Frontal cortex (tissue), 4 donors: ENCODE results near the gene JPH3. TPM values are rescaled to one million over a fixed set of nuclear protein-coding genes. Genes with fewer than 3 reads are reported as not detected.
"Not testable (repeated sequence)": the region's sequence is repeated elsewhere in the genome, so short reads cannot be mapped to it uniquely, and the experiment has no call there.

Source experiments
- DNase-seq, 2 donors: peaks; one replicate each; pipeline ENCODE4 v3.0.0; 2012; ENCODE audit warnings: low spot score in 2 of 2
- FAIRE-seq: peaks from 2 replicates; lab custom pipeline; 2012; peaks lifted over from hg19 to GRCh38; lab: Jason Lieb, UNC
- total RNA-seq: library from RNA; depleted of rRNA; stranded (reverse); fragments of >200 nt; gene quantifications from one replicate; pipeline ENCODE4 v1.2.3, GENCODE V29; 2014
- donor health status: control.
- donor health status: control.
- donor health status: control.

The JPH3 gene
- total RNA-seq, 1 donor from 2014 or later, result 48.1 TPM

- DNase-seq (peak; percentile 86 to 89), FAIRE-seq (no peak)
Observed at GRCh38 chr16:87723226-87723623, 120.9 kb downstream of the JPH3 start.

GRCh38 chr16:87724490-87725291 lies 122.4 kb downstream of the JPH3 start:
- FAIRE-seq, result no peak
- DNase-seq, result no peak

- DNase-seq, result no peak
- no peak for FAIRE-seq
Observed at GRCh38 chr16:87725596-87726235, 123.4 kb downstream of the JPH3 start.

- FAIRE-seq, DNase-seq: not testable (repeated sequence)
Observed at GRCh38 chr16:87726577-87726976, 124.3 kb downstream of the JPH3 start.

- FAIRE-seq (no peak), DNase-seq (no peak)
Observed at GRCh38 chr16:87727346-87727745, 125.0 kb downstream of the JPH3 start.

- FAIRE-seq (no peak), DNase-seq (no peak)
Observed at GRCh38 chr16:87728026-87728425, 125.7 kb downstream of the JPH3 start.

- FAIRE-seq (no peak), DNase-seq (no peak)
Observed at GRCh38 chr16:87729266-87729954, 127.1 kb downstream of the JPH3 start.

GRCh38 chr16:87731607-87732006 lies 129.3 kb downstream of the JPH3 start:
- no peak for DNase-seq
- no peak for FAIRE-seq

- FAIRE-seq, result no peak
- DNase-seq, result no peak
Observed at GRCh38 chr16:87733190-87733589, 130.9 kb downstream of the JPH3 start.

GRCh38 chr16:87734644-87735043 lies 132.3 kb downstream of the JPH3 start:
- no peak for FAIRE-seq
- DNase-seq, result no peak

- FAIRE-seq, result no peak
- DNase-seq, result no peak
Observed at GRCh38 chr16:87735270-87736007, 133.1 kb downstream of the JPH3 start.

GRCh38 chr16:87736008-87736382 lies 133.7 kb downstream of the JPH3 start:
- DNase-seq (no peak), FAIRE-seq (no peak)

- DNase-seq, result no peak
- no peak for FAIRE-seq
Observed at GRCh38 chr16:87739801-87740200, 137.5 kb downstream of the JPH3 start.

GRCh38 chr16:87740441-87740840 lies 138.1 kb downstream of the JPH3 start:
- FAIRE-seq (no peak), DNase-seq (no peak)

GRCh38 chr16:87740909-87741424 lies 138.7 kb downstream of the JPH3 start:
- FAIRE-seq (no peak), DNase-seq (peak; percentile 66 to 74)

GRCh38 chr16:87741700-87742415 lies 139.6 kb downstream of the JPH3 start:
- DNase-seq (no peak), FAIRE-seq (no peak)

- FAIRE-seq, result no peak
- no peak for DNase-seq
Observed at GRCh38 chr16:87742781-87743490, 140.6 kb downstream of the JPH3 start.

GRCh38 chr16:87744750-87745514 lies 142.6 kb downstream of the JPH3 start:
- no peak for DNase-seq
- FAIRE-seq, result no peak
